Measurements from ENCODE around the gene GPR89B. TPM values are rescaled to one million over a fixed set of nuclear protein-coding genes. Genes with fewer than 3 reads are reported as not detected.
"Not testable (repeated sequence)": the region's sequence is repeated elsewhere in the genome, so short reads cannot be mapped to it uniquely, and the experiment has no call there.

GPR89B gene
- total RNA-seq, 1 experiment from 2014 or later: 20.1 TPM

DNA sequence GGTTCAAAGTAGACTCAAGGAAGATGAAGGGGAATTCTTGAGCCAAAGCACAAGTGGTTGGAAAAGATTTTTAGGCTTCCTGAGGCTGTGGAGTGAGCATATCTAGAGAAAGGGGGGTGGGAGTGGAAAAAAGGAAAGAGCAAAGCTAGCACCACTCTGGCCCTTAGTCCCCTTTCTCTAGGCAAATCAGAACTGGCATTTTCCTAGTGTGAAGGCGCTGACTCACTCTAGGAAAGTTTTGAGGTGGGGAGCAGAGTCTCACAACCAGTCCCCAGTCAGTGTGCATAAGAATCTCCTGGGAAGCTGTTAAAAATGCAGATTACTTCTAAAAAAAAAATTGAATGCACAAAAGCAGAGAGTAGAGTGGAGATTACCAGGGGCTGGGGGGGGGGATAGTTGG is 3.4 kb upstream of the GPR89B start:
- Histone ChIP-seq H3K27me3 (no peaks in the 10 kb centered on the region), H3K36me3 (no peaks in the 10 kb centered on the region), H3K4me3 (no peak overlapping the region), H3K9me3 (no peaks in the 10 kb centered on the region)
- DNase-seq: no peak

DNA sequence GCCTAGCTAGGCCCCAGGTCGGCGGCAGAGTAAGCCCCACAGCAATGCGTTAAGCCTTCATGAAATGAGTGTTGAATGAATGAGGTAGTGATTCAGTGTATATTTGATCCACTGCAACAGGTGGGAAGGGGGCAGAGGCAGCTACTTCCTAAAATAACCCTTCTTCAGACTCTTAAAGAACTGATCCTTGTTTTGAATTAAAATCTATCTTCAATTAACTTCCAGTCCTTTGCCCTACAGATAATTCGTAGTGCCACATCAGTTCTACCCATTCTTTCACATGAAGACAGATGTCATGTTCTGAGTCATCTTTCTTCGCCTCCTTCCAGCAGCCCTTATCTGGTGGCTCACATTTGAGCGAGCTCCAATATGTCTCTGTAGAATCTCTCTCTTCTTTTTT is 1.0 kb upstream of the GPR89B start:
- H3K27me3 ChIP-seq, H3K9me3 ChIP-seq, H3K36me3 ChIP-seq, H3K4me3 ChIP-seq, DNase-seq: not testable (repeated sequence)

DNA sequence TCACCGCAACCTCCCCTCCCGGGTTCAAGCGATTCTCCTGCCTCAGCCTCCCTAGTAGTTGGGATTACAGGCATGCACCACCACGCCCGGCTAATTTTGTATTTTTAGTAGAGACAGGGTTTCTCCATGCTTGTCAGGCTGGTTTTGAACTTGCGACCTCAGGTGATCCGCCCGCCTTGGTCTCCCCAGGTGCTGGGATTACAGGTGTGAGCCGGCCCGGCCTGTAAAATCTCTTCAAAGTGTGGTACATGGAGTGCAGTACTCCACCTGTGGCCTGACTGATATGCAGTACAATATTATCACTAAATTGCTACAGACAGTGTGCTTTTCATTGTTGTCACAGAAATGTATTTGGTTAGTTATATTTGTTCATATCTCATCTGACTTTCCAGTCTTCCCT is 531 bp upstream of the GPR89B start:
- H3K36me3 ChIP-seq, H3K27me3 ChIP-seq, DNase-seq, H3K9me3 ChIP-seq, H3K4me3 ChIP-seq: not testable (repeated sequence)

DNA sequence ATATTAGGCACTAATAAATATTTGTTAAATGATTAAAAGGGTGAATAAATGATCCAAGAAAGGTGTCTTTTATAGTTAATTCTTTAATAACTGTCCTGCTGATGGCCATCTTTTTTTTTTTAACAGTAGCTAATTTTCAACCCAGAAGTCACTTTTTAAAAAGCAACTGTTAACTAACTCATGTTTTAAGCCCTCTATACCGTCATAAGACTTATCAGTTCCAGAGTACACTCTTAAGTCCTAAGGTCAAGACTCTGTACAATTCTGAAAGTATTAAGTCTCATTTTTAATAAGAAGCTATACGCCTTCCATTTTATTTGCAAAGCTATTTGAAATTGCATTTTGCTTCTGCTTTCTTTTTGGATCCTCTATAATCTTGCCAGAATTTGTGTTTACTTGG is 2.9 kb downstream of the GPR89B start:
- H3K4me3 ChIP-seq, H3K36me3 ChIP-seq, H3K27me3 ChIP-seq, DNase-seq, H3K9me3 ChIP-seq: not testable (repeated sequence)

DNA sequence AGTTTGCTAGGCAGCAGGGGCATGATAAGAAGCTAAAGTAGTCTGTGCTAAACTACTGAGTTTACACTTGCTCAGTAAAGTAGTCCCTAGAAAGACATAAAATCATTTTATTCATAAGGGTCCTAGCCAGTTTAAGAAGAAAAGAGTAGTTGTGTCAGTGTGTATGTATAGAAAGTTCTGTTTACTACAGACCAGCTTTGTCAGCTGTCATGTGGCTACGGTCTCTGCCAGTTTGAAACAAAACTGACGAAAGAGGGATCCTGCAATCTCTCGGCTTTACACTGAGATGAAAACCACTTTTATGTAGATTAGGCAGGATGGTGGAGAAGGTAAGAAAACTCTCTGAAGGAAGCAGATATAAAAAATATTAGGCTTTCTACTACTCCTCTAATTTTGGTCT is 7.1 kb downstream of the GPR89B start:
- H3K36me3 ChIP-seq, H3K27me3 ChIP-seq, H3K9me3 ChIP-seq, H3K4me3 ChIP-seq, DNase-seq: not testable (repeated sequence)

DNA sequence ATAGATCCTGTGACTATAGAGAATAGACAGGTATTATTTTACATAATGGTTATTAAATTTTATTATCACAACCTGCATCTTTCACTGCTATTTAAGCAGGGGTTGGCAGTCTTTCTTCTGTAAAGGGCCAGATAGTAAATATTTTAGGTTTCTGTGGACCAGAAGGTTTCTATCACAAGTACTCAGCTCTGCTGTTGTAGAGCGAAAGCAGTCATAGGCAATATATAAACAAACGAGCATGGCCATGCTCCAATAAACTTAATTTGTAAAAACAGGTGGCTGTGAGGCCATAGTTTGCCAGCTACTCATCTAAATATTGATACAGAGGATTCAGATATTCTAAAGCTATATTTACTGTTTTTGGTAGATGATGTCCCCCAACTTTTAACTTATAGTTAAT is 12.2 kb downstream of the GPR89B start:
- H3K4me3 ChIP-seq, H3K9me3 ChIP-seq, DNase-seq, H3K36me3 ChIP-seq, H3K27me3 ChIP-seq: not testable (repeated sequence)

DNA sequence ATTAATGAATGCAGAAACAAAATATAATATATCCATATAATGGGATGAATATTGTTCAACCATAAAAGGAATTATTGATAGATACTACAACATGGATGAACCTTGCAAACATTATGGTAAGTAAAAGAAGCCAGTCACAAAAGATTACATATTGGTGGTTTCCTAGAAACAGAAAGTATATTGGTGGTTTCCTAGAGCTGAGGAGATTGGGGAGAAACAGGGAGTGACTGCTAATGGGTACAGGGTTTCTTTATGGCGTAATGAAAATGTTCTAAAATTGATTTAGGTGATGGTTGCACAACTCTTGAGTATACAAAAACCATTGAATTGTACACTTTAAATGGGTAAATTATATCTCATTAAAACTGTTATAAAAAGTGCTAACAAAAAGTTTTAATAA is 14.3 kb downstream of the GPR89B start:
- DNase-seq, H3K27me3 ChIP-seq, H3K9me3 ChIP-seq, H3K36me3 ChIP-seq, H3K4me3 ChIP-seq: not testable (repeated sequence)

DNA sequence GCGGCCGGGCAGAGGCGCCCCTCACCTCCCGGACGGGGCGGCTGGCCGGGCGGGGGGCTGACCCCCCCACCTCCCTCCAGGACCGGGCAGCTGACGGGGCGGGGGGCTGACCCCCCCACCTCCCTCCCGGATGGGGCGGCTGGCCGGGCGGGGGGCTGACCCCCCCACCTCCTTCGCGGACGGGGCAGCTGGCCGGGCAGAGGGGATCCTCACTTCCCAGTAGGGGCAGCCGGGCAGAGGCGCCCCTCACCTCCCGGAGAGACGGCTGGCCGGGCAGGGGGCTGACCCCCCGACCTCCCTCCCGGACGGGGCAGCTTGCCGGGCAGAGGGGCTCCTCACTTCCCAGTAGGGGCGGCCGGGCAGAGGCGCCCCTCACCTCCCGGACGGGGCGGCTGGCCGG is 21.3 kb downstream of the GPR89B start:
- not testable (repeated sequence) for H3K27me3 ChIP-seq, H3K9me3 ChIP-seq, H3K4me3 ChIP-seq, DNase-seq, H3K36me3 ChIP-seq

DNA sequence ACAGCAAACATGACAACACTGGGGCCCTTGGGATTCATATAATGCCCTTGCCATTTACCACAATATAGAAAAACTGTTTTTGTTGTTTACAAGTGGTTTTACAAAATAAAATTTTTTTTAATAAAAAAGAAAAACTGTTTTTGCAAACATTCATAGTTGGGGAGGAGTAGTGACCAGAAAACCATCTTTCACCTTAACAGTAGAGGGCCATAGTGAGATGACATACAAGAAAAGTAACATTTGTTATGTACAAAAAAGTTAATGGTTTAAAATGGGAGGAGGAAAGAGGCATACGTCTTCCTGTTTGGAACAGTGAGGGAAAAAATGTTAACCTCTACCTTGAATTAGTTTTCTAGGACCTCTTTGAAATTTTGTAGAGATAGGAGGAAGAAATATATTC is 30.7 kb downstream of the GPR89B start:
- not testable (repeated sequence) for H3K36me3 ChIP-seq, H3K27me3 ChIP-seq, H3K9me3 ChIP-seq, DNase-seq, H3K4me3 ChIP-seq

DNA sequence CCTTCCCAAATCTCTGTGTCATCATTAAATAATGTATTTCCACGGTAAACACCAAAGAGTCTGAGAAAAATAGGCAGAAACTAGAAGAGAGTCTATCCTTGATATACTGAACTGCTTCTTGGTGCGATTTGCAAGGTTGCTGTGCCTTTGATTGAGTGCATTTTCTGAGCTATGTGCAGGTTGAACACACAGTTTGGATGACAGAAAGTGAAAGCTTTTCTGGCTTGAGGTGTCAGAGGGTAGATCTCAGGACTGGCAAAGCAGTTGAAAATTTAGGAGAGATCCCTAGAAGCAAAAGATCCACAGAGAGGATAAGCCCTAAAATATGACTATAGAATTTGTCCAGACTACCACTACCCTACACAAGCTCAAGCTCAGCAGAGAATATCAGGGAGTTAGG is 31.5 kb downstream of the GPR89B start:
- not testable (repeated sequence) for H3K9me3 ChIP-seq, DNase-seq, H3K4me3 ChIP-seq, H3K36me3 ChIP-seq, H3K27me3 ChIP-seq

DNA sequence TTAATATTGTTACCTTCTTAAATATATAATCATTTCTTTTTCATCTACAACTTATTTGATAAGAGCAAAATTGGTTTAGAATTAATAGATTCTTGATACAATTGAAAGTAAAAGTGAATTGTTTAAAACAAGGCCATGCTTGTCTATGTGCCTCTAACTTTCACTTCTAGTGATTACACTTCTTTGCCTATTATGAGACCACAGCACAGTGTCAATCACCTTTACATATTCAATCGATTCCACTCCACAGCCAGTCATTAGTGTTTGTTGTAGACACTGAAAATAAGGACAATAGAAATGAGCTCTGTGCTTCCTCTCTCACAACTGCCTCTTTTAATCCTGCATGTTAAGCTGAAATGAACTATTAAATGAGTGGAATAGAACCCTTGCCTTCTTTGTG is 36.4 kb downstream of the GPR89B start:
- H3K27me3 ChIP-seq, DNase-seq, H3K36me3 ChIP-seq, H3K9me3 ChIP-seq, H3K4me3 ChIP-seq: not testable (repeated sequence)

DNA sequence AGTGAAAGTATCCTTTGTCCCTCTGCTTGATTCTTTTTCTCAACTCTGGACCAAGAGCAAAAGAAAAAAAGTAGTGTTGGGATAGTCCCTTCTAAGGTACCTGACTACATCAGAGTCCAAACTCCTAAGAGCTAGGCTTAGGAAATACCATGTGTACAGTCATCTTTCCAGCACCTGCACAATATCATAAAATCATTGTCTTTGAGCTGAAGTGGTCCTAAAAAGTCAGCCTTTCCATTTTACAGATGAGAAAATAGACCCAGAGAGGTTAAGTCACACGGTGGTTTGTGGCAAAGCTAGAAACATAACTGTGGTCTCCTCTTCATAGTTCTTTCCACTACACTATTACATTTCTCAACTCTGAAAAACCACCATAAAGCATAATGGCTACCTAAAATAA is 38.4 kb downstream of the GPR89B start:
- H3K9me3 ChIP-seq, H3K4me3 ChIP-seq, H3K36me3 ChIP-seq, DNase-seq, H3K27me3 ChIP-seq: not testable (repeated sequence)

DNA sequence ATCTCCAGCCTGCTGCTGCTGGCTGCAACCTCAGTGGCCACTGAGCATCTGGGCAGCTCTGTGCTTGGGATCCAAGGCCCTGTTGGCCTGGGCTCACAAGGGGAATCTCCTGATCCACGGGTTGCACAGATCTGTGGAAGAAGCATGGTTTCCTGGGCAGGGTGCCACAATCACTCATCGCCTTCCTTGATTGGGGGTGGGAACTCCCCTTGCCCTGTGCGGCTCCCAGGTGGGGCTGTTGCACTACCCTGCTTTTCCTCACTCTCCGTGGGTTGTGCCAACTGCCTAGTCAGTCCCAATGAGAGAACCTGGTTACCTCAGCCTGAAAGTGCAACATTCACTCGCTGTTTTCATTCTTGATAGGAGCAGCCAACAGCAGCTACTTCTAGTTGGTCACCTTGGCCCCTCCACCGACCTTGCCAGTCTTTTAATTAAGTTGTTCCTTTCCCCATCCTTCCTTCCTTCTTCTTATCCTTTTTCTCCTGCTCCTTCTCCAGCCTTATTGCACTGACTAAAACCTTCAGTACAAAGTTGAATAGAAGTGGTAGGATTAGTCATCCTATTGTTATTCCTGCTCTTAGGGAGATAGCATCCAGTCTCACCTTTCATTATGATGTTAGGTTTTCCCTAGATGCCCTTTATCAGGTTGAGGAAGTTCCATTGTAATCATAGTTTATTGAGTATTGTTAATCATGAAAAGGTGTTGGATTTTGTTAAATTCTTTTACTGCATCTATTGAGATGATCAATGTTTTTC is 50.9 kb downstream of the GPR89B start:
- not testable (repeated sequence) for H3K27me3 ChIP-seq, H3K4me3 ChIP-seq, DNase-seq, H3K9me3 ChIP-seq, H3K36me3 ChIP-seq

DNA sequence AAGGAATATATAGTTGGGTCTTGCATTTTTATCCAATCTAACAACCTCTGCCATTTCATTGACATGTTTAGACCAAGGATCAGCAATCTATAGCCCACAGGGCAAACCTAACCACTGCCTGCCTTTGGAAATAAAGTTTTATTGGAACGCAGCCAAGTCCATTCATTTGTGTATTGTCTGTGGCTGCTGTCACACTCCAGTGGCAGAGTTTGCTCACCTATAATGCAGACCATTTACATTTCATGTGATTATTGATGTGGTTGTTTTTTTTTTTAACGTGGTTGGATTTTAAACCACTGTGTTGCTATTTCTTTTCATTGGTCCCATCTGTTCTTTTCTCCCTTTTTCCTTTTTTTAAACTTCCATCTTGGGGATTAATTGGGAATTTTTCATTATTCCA is 57.2 kb downstream of the GPR89B start:
- H3K4me3 ChIP-seq, H3K36me3 ChIP-seq, H3K9me3 ChIP-seq, DNase-seq, H3K27me3 ChIP-seq: not testable (repeated sequence)

DNA sequence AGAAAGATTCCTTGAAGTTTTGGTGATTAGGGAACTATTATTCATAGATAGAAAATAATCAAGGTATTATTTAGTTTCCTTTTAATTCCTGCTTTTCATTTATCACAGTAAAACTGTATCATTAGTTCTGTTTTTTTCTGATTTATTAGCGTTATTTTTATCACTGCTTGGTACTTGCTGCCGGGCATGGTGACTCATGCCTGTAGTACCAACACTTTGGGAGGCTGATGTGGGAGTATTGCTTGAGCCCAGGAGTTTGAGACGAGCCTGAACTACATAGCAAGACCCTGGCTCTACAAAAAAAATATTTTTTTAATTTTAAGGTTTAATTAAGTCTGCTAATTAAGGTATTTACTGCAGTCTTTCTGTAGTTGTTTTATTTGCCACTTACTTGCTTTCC is 59.7 kb downstream of the GPR89B start:
- not testable (repeated sequence) for H3K27me3 ChIP-seq, H3K36me3 ChIP-seq, H3K9me3 ChIP-seq, H3K4me3 ChIP-seq, DNase-seq

DNA sequence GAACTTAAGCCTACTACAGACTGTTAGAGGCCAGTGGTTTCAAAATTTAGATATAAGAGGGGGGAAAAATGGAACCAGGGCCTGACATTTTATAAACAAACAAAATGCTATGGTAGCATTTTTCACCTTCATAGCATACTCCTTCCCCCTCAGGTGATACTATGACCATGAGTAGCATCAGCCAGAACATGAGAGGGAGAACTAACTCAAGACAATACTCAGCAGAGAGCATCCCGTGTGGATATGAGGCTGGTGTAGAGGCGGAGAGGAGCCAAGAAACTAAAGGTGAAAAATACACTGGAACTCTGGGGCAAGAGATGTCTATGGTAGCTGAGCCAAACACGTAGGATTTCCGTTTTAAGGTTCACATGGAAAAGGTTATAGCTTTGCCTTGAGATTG is 64.7 kb downstream of the GPR89B start:
- not testable (repeated sequence) for H3K27me3 ChIP-seq, H3K9me3 ChIP-seq, DNase-seq, H3K36me3 ChIP-seq, H3K4me3 ChIP-seq

DNA sequence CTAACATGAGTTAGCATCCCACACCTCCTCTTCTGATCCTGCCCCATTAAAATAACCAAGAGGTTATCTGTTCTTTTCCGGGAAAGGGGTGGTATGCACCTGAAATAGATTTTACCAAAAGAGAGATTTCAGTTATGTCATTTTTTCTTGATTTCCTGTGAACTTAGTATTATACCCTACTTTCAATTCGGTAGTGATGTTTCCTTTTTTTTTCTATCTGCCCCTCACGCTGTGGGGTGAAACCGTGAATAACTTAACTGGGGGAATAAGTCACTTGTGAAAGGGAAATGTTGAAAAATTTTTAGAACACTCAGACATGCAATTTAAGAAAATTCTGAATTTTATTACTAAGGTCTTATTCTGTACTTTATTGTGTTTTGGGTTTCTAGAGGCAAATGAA is 65.2 kb downstream of the GPR89B start:
- H3K27me3 ChIP-seq, H3K36me3 ChIP-seq, H3K4me3 ChIP-seq, DNase-seq, H3K9me3 ChIP-seq: not testable (repeated sequence)

DNA sequence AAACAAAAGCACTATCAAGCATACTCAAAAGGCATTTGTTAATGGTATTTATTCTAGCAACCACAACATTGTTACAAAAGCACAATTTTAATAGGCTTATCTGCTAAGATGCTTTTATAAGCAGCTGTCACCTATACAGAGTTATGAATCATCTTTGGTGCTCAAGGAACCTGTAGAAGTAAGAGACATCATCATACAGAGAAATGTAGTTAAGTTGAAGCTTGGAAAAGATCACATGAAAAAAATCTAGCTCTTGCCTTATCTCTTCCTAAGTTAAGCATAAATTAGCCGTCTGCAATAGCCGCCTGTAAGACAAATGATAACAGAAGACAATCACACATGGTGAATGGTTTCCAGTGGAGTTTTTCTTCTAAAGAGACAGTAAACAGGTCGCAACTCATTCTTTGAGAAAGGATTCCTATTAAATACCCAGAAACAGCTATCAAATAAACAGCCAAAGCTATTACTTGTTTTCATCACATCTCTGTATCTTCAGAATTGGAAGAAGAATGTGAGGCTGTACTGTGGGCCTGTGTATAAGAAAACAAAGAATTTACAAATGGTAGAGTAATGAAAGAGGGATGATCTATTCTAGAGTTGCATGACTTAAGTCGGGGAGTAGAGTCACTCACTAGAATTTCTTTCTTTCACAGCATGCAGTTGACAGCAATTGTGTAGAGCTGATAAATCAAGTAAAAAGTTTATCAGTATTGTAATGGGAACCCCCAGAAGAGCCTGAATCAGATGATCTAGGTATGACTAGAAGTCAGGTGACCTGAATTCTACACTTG is 65.8 kb downstream of the GPR89B start:
- H3K9me3 ChIP-seq, H3K4me3 ChIP-seq, H3K27me3 ChIP-seq: not testable (repeated sequence)

More for the DNA sequence above, 65.8 kb downstream of the GPR89B start:
- not testable (repeated sequence) for H3K36me3 ChIP-seq, DNase-seq
